GM15510 (cell line): ENCODE results near the gene FAR2.

Source experiments
- POLR2A ChIP-seq: IDR thresholded peaks from 3 replicates; pipeline ENCODE4 v1.6.1; 2011; ENCODE audit warnings: borderline replicate concordance; ENCODE audit not compliant: insufficient read length; ENCODE audit errors: extremely low read depth

The FAR2 gene

DNA sequence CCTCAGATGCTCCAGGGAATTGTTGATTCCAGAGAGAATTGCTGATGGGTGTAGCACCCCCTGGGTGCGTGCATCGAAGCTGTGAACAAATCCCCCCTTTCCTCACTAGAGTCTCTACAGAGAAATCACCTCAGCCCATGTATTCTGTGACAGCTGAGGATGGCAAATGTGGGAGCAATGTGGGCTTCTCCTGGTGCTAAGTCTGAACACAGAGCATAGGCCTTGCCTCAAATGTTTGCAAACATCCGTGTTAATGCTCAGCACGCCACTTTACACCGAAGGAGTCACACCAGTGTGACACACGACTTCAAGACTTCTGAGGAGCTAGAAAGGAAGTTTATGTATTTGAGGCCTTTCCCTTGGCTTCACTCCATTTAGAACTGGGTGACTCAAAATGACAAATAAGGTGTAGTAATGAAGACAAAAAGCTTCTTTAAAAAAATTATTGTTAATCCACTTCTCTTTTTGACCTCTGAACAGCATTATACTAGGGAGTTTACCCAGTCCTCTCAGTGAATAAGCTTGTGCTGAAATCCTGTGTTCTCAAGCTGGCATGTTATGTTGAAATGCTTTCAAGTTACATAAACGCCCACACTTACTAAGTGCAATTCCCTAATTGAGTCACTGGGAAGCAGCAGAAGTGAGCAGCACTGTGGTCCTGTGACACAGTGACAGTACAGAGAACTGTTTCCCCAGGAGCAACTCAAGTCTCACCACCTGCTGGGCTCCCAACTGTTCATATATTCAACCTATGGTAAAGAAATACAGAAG, 92.9 kb downstream of the FAR2 start:
- no peak for TF ChIP-seq POLR2A

DNA sequence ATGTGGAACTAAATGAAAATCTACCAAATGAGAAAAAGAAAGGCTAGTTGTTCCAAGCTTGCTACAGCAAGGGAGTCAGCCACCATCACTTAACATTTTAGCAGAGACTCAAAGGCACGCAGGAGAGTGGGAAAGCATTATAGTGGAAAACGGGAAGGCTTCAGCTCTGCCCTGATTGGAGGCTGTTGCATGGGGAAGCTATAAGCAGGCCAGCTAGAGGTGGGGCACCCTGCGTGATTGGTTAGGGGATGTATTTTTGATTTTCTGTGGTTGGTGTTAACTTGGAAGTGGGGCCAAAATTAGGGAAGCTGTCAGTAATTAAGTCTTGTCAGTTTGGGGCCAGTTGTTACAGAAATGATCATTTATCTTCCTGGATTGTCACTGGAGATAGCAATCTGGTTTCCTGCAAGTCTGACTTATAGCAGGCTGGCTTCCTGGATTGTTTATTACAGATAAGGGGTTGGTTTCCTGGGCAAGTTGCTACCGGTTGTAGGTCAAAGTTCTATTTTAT, 93.9 kb downstream of the FAR2 start:
- no peak for TF ChIP-seq POLR2A

DNA sequence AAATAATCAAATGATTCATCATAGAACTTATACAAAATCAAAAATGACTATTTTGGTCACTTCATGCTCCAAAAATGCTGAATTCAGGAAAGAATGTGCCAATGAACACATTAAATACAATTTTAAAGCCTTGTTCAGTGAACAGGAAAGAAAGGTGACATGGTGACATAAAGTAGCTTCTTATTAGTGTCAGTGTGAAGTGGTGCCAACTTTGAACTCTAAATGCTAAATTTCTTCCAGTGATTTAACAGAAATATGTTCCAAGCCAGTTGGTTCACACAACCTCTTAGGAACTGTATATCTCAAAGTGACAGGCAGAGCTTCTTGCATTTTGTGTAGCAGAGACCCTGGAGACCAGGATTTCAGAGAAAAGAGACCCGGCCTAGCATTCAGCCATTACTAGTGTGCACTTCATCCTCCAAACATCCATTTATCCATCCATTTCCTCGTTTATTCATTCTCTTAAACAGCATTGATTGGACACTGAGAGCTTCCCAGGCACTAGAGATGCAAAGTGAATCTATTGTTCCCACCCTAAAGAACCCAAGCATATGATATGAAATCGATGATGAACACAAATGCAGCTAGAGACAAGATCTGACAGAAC, 95.2 kb downstream of the FAR2 start:
- TF ChIP-seq POLR2A: no peak

DNA sequence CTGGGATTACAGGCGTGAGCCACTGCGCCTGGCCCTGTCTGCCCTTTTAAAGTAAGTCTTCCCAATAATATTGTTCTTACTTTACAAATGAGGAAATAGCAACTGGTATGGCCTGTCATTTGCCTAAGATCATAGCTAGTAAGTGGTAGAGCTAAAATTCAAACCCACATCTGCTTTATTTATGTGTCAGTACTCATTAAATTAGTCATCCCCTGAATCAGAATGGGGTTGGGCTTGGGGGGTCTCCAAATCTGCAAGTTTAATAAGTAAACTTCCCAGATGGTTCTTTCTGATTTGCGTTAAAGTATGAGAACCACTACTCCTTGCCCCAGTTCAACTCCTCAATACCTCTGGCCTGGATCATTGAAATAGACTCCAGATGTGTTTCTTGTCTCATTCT, 96.2 kb downstream of the FAR2 start:
- no peak for TF ChIP-seq POLR2A

DNA sequence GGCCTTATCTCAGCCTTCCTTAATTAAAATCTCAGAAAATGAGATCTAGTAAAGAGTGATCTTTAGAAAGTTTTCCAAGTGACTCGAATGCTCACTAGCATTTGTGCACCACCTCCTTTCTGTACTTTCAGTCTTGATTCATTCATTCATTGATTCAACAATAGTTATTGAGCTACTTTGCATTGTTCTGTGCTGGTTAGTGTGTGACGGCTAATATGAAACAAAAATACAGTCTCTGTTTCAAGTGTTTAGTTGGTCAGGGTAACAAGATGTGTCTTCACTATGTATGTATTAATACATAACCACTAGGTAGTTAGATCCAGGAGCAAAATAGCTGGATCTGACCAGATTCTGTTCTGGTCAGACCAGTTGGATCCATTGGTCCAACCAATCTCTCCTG, 100.9 kb downstream of the FAR2 start:
- no peak for TF ChIP-seq POLR2A

DNA sequence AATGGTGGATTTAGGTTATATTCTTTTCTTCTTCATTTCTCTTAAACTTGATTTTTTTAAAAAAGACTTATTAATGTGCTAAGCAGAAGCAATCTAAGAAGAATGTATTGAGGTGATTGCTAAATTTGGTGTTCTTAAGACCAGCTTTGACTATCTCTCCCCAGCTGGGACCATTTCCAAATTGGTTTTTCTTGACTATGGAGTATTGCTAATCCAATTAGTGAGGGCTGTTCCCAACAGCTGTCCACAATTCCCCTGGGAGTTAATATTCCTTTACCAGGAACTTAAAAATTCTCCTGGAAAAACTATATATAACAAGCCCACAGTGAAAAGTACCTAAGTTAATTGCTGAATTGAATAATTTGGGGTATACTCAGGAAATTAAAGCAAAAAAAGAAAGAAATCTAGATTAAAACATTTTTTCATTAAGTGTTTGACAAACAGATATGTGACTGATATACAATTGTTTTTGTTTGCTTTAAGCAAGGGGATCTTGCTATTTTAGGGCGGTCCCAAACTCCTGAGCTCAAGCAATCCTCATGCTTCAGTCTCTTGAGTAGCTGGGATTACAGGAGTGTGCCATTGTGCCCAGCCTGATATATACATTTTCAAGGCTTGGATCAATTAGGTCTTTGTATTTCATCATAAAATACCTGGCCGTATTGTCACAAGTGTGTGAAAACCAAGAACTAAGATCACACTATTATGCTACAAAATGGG, 105.0 kb downstream of the FAR2 start:
- TF ChIP-seq POLR2A: no peak

DNA sequence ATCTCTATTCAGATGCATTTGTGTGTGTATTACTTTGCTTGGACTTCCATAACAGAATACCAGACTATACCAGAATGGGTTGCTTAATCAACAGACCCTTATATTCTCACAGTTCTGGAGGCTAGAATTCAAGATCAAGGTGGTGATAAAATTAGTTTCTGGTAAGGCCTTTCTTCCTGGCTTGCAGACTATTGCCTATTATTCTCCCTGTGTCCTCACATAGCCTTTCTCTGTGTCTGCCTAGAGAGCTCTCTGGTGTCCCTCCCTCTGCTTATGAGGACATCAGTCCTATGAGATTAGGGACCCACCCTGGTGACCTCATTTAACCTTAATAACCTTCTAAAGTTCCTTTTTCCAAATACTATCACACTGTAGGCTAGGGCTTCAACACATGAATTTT, 106.0 kb downstream of the FAR2 start:
- no peak for TF ChIP-seq POLR2A

DNA sequence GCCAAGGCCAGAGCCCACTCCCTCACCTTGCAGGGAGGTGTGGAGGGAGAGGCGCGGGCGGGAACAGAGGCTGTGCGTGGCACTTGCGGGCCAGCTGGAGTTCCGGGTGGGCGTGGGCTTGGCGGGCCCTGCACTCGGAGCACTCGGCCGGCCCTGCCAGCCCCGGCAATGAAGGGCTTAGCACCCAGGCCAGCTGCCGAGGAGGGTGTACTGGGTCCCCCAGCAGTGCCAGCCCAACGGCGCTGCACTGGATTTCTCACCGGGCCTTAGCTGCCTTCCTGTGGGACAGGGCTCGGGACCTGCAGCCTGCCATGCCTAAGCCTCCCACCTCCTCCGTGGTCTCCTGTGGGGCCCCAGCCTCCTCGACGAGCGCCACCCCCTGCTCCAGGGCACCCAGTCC, 107.5 kb downstream of the FAR2 start:
- no peak for TF ChIP-seq POLR2A

DNA sequence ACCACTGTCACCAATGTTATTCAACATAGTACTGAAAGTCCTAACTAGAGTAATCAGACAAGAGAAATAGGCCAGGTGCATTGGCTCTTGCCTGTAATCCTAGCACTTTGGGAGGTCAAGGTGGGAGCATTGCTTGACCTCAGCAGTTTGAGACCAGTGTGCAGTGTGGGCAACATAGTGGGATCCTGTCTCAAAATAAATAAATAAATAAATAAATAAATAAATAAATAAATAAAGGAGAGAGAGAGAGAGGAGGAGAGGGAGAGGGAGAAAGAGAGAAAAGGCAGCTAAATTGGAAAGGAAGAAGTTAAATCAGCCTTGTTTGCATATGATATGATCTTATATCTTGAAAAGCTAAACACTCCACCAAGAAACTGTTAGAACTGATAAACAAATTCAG, 115.3 kb downstream of the FAR2 start:
- no peak for TF ChIP-seq POLR2A

DNA sequence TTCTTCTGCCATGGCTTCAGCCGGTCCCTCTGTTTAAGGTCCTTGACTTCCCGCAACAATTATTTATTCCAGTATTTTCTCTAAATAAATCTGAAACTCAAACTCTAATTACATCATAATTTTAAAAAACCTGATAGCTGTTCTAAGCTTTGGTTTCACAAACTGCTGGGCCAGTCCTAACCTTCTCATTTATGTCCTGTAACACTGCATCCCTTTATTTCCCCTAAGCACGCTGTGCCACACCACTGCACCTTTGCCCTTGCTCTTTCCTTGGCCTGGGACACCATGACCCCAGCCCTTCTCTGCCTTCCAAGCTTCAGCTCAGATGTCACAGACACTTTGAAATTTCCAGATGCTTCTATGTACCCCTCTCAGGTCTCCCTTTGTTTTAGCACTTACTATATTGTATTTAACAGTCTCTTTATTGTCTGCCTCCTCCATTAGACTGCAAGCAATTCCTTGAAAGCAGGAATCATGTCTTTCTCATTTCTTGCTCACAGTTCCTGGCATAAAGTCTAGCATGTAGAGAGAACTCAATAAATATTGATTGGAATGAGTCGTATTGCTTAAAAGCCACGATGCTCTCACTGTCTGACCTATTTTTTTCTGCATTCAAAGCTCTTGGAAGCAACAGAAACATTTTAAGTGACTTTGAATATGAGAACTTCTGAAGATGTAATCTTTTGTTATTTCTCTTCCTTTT, 120.8 kb downstream of the FAR2 start:
- TF ChIP-seq POLR2A: no peak

DNA sequence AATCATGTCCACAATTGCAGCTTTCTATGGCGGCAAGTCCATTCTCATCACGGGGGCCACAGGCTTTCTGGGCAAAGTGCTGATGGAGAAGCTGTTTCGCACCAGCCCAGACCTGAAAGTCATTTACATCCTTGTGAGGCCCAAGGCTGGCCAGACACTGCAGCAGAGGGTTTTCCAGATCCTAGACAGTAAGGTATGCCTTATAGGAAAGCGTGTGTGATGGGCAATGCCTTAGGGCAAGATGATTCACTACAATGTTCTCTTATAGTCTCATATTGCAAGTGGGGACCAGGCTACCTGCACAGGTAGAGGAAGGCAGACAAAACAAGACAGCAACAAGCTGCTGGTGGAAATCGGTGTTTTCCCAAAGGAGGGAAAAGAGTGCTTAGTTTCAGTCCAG, 121.4 kb downstream of the FAR2 start:
- TF ChIP-seq POLR2A: no peak

DNA sequence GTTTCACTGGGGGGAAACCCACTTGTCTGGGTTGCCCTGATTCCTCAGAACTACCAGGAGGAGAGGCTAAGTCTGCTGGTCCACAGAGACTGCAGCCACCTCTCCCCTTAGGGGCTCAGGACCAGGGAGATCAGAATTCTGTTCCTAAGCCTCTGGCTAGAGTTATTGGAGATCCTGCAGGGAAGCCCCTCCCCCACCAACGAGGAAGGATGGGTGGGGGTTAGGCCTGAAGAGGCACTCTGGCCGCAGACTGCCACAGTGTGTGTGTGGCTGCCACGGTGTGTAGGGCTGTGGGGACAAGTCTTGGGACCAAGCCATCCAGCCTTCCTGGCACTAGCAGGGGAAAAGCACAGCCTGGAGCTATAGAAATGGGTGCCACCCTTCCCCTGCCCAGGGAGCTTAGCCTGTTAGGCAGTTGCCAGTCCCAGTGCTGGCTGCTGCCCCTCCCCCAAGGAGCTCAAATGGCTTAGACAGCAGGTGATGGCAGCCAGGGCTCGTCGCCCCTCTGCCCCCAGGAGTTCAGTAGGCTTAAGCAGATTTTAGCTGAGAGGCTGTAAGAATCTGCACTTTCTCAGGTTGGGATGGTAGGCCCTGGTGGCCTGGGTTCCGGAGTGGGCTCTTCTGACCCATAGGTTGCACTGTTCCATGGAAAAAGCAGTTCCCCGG, 124.2 kb downstream of the FAR2 start:
- TF ChIP-seq POLR2A: no peak

DNA sequence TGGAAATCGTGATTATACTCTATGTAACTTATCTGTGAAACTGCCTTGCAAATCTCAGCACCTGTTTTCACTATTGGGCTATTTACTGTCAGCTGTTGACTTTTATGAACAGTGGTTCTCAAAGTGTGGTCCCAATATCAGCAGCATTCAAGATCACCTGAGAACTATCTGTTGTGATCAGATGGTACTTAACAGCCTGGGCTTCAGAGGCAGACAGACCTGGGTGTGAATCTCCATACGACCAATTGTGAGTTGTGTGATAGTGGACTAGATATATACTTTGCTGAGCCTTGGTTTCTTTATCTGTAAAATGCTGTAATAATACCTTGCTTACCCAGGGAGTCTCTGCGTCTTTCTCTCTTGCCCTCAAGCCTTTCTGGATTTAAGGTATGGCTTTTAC, 126.8 kb downstream of the FAR2 start:
- no peak for TF ChIP-seq POLR2A

DNA sequence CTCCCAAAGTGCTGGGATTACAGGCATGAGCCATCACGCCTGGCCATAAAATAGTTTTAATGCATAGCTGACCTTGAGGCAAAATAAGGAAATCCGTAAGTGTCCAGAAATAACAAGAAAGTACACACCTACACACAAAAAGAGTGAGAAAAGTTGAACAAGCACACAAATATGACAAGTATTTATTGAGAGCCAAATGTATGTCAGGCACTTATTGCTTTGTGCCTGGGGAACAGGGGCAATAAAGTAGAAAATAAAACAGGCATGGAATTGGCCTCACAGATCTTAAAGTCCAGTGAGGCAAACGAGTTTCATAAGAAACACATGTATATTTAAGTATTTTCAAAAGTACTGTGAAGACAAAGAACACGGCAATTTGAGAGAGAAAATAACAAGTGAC, 128.2 kb downstream of the FAR2 start:
- no peak for TF ChIP-seq POLR2A
